ENCODE data around the gene DCTN3.

DCTN3 gene

DNA sequence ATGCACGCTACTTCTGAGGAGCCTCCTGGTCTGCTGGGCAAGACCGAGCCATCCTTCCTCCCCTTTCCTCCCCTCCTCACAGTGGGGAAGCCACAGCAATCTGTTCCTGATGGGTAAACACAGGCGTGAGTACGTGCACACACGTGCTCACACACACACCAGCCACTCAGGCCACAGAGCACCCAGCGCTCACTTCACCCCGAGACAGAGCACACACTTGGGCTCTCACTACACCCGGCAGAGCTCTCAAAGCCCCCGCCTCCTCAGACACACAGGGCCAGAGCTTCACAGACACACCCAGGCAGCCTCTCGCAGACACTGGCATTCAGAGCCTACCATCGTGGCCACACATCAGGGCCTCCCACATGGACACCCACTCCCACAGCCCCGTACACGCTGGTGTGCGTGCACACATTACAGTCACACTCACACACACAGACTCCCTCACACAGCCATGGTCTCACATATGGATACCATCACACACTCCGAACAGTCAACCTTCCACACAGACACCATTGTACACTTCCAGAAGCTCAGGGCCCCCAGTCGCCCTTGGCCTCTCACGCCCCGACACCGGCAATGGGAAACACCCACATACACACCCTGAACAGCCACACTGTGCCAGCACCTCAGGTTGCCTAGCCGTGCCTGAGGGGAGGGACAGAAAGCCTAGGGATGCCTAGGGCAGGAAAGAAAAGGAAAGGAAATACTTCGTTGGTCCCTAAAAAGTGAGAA lies 44.3 kb downstream of the DCTN3 start:
- DNase-seq, result no peak

GRCh38 chr9:34575241-34575640 lies 45.1 kb downstream of the DCTN3 start:
- DNase-seq, result no peak

GRCh38 chr9:34574571-34574970 lies 45.7 kb downstream of the DCTN3 start:
- DNase-seq, result no peak

DNA sequence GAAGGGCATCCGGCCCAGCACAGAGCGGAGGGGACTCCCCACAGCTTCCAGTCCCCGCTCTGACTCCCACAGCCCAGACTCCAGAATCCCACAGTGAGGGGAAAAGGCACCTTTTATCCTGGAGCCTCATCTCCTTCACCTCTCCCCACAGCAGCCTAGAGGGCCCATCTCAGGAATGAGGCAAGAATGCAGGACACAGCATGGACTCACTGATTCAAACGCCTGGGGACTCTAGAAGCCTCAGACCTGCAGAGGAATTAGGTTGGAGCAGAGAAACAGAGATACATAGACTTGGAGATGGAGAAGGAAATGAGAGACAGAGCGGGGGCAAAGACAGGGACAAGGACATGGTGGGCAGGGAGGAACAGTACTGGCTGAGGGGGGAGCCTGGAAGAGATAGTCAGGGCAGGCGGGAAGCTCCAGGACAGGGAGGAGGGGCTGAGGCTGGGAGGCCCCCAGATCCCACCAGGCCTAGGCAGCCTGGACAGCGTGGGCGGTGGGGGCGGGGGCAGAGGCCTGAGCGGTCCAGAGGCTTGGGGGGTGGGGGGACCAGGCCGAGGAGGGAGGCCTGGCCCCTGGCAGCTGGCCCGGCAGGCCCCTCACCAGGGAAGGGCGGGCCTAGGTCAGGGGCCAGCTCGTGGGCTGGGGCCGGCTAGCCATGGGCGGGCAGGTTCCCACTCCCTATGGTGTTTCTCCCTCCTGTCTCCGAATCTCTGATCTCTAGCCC lies 46.5 kb downstream of the DCTN3 start:
- DNase-seq, result no peak

- no peak for DNase-seq
These were observed 47.7 kb downstream of the DCTN3 start for GRCh38 chr9:34572628-34573027.

DNA sequence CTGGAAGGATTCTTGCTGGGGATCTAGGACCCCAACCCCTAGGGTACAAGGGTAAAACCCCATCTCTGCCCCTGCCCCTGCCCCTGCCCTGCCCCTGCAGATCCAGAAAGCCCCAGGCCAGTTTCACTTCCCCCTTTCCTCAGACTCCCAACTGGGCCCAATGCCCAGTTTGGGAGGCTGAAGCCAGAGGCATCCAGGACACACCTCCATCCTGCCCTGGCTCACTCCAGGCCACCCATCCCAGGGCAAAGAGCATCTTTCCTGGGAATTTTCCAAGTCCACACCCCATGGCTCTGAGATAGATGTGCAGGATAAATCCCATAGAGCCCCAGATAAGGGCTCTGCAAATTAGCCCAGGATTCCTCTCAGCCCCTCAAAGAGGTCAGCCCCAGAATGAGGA lies 48.2 kb downstream of the DCTN3 start:
- DNase-seq, result no peak

DNA sequence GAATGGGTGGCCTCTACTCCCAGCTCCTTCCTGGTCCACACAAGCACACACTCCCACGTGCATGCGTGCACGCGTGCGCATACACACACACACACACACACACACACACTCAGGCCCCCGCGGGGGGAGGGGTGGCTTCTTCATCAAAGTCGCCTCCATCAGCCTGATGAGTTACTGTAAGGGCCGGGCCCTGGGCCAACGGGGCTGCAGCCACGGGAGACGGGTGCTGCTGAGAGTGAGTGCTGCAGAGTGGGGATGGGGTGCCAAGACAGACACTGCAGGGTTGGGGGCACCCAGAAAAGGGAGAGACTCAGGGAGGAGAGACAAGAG lies 48.8 kb downstream of the DCTN3 start:
- peak in 3 of 58 donors; percentile 5 to 15 (median 14) for DNase-seq

GRCh38 chr9:34570809-34571480 lies 49.4 kb downstream of the DCTN3 start:
- DNase-seq, result no peak

- DNase-seq, result peak in 12 of 58 donors; percentile 3 to 42 (median 20)
These were observed 49.9 kb downstream of the DCTN3 start for GRCh38 chr9:34570376-34570775.

DNA sequence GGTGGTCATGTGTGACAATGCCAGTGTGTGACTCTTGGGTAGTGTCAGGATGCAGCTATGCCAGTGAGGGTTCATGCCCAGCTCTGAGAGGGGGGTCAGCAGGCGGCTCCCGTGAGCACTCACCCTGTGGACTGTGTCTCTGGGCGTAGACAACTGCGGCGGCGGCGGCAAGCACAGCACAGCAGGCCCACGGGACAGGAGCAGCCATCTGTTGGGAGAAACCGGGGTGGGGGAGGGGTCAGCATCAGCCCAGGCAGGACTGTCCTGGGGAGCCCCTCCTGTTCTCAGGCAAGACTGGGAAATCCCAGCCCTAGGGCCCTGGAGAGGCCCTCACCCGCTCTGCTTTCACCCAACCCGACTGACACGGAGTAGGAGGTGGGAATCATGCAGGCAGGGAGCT lies 51.5 kb downstream of the DCTN3 start:
- no peak for DNase-seq

DNA sequence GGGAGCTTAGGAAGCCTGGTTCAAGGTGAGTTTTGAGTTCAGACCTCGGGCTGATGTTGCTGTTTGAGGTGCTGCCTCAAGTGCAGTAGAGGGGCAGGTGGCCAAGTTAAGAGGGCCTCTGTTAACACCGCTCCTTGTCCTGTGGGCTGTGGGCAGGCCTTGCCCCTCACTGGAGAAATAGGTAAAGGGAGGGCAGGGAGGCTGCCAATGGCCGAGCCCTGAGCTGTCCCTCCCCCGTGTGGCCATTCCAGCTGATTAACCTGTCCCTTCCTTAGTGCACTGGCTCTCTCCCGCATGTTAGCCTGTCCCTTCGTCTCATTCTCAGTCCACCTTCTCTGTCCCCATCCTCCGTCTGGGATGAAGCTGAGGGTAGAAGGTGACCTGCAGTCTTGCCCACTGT lies 52.2 kb downstream of the DCTN3 start:
- no peak for DNase-seq

DNA sequence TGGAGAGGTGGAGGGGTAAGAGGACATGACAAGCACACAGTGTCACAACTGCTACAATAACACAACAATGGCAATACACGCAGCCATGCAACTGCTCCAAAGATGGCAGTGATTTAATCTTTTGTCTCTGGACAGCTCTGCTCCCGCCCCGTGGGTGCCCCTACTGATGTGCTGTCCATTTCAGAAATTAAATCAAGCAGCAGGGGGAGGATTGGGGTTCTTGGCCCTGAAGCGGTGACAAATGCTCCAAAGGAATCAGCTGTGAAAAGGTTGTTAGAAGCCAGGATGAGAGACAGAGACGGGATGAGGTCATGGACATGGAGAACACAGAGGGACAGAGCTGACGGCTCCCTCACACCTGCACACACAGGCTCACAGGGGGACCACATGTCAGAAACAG lies 53.3 kb downstream of the DCTN3 start:
- DNase-seq, result no peak

DNA sequence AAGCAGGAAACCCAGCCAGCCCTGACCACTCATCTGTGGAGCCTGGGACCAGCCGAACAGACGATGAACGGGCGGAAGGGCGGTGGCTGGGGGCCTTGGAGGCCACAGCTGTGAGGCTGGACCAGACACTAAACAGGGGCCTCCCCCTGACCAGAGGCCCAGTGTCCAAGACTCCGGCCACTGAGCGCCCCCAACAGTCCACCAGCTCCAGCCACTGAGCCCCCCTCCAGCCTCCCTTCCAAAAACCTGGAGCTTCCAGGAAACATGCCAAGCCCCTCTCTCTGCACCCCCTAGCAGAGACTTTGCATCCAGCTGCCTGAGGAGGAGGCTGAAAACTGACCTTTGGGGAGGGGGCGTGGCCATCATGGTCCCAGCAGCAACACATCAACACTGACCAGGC lies 54.0 kb downstream of the DCTN3 start:
- DNase-seq, result no peak

DNA sequence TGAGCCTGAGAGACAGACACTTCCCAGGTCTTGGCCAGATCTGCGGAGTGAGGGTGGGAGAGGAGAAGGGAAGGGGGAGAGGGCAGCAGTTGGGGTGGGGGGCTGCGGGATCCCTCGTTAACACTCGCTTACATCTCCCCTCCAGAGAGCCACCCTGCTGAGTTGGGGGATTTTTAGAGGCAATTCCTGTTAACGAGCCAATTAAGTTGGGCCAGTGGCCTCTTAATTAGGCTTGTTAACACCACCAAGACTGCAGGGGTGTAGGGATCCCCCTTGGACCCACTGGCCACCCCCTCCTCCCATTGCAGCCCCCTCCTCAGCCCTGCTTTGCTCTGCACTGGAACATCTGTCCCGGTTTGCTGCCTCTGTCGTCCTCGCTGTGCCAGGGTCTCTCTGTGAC lies 54.4 kb downstream of the DCTN3 start:
- DNase-seq, result no peak

- no peak for DNase-seq
These were observed 55.7 kb downstream of the DCTN3 start for GRCh38 chr9:34564617-34565016.

All from anterior cingulate cortex (tissue), 58 donors.